ENCODE data around the gene AUNIP. TPM values are rescaled to one million over a fixed set of nuclear protein-coding genes. Genes with fewer than 3 reads are reported as not detected.

The AUNIP gene
- total RNA-seq, 1 experiment from 2014 or later: 22.2 TPM

GRCh38 chr1:25793585-25794170 is 65.6 kb downstream of the AUNIP start:
- no peak overlapping the region for H4K8ac ChIP-seq (replicated peaks; ENCODE audit: insufficient read length, low read depth, low read length)

More at GRCh38 chr1:25793585-25794170, 65.6 kb downstream of the AUNIP start:
- H3K56ac ChIP-seq (ENCODE audit: insufficient read length, low read depth, low read length): no peak overlapping the region
- Mint-ChIP-seq H3K36me3 (ENCODE audit: insufficient read depth in 1 of 3, low read depth in 3 of 3) (peaks cover 0 to 2% (median 1%) of the 10 kb centered on the region in 3 experiments; a peak in 1 of 7 replicates), H3K27ac (no peak overlapping the region), H3K4me3 (no peak overlapping the region), H3K4me1 (peaks cover 11 to 18% of the 10 kb centered on the region in 2 experiments), H3K27me3 (ENCODE audit: low read depth) (peaks cover 2% of the 10 kb centered on the region), H3K9me3 (no peaks in the 10 kb centered on the region; a peak in 1 of 5 replicates)
- no peak overlapping the region for H3K4ac ChIP-seq (ENCODE audit: low read depth, low read length)
- H3K23ac ChIP-seq (ENCODE audit: insufficient read length, low read depth, low read length): no peak overlapping the region
- H4K20me1 ChIP-seq (ENCODE audit: control insufficient read depth, insufficient read depth, insufficient read length): no peaks in the 10 kb centered on the region
- H3K27me3 ChIP-seq (ENCODE audit: insufficient read depth, low read length): no peaks in the 10 kb centered on the region
- H4K91ac ChIP-seq (ENCODE audit: insufficient read length, low read depth, low read length): no peak overlapping the region
- no peak overlapping the region for H3T11ph ChIP-seq (ENCODE audit: low read length)
- no peak overlapping the region for H2AK5ac ChIP-seq (ENCODE audit: insufficient read length, low read length)
- no peaks in the 10 kb centered on the region for H3K23me2 ChIP-seq (ENCODE audit: insufficient read length, low read depth, low read length, poor library complexity, severe bottlenecking)
- no peak overlapping the region for H2AFZ ChIP-seq (ENCODE audit: low read length)
- no peak overlapping the region for H3K14ac ChIP-seq (ENCODE audit: insufficient read depth, low read length)
- no peak for TF ChIP-seq CTCF (conservative IDR thresholded peaks at IDR 0.05)
- H3K9ac ChIP-seq (ENCODE audit: extremely low read depth, insufficient read length, low read length): no peak overlapping the region
- H4K5ac ChIP-seq (ENCODE audit: insufficient read length, low read depth, low read length): no peak overlapping the region
- no peak overlapping the region for H2BK15ac ChIP-seq (ENCODE audit: low read depth, low read length)
- no peaks in the 10 kb centered on the region for H3K79me1 ChIP-seq (ENCODE audit: insufficient read depth, low read depth, low read length, poor library complexity, severe bottlenecking)
- H2BK12ac ChIP-seq (ENCODE audit: insufficient read length, low read depth, low read length): no peak overlapping the region
- no CpG with 5 or more reads among the region's 7 CpGs for WGBS (ENCODE audit: extremely low coverage, insufficient read length, low lambda C conversion rate)
- DNase-seq: no peak
- H3K79me2 ChIP-seq (ENCODE audit: insufficient read depth, low read length): no peaks in the 10 kb centered on the region
- no peak overlapping the region for H3K27ac ChIP-seq (ENCODE audit: insufficient read length, low read depth, low read length)
- H2BK5ac ChIP-seq (ENCODE audit: insufficient read length, low read length): no peak overlapping the region
- H3K18ac ChIP-seq (ENCODE audit: insufficient read length, low read depth, low read length): no peak overlapping the region
- no peaks in the 10 kb centered on the region for H3K4me1 ChIP-seq (ENCODE audit: insufficient read depth, low read length)
- no peak overlapping the region for H3K4me2 ChIP-seq (ENCODE audit: insufficient read depth, insufficient read length, low read length)
- H2BK120ac ChIP-seq (ENCODE audit: low read depth, low read length, poor library complexity, severe bottlenecking): no peak overlapping the region
- H2BK20ac ChIP-seq (ENCODE audit: low read depth, low read length, poor library complexity, severe bottlenecking): no peak overlapping the region
- H3K9me3 ChIP-seq (ENCODE audit: control insufficient read depth, low read depth, low read length): no peaks in the 10 kb centered on the region

Measured in H9 (cell line).